Measurements from ENCODE around the gene EXOC4. TPM values are rescaled to one million over a fixed set of nuclear protein-coding genes. Genes with fewer than 3 reads are reported as not detected.

The EXOC4 gene
- total RNA-seq, 1 experiment from 2014 or later: 71.0 TPM

DNA sequence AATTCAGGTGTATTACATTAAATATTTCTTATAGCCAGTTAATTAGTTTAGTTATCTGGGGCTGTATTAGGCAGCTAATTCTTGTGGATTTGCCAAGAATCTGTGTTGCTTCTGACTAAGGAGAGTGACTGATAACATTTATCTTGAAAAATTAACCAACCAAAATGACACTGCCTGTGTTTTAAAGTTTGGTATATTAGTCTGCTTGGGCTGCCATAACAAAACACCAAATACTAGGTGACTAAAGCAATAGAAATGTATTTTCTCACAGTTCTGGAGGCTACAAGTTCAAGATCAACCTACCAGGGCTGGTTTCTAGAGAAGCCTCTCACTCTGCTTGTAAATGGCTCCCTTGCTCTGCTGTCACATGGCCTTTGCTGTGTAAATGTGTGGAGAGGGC lies 12.9 kb downstream of the EXOC4 start:
- no peak for DNase-seq (ENCODE audit: low read depth, low spot score)
- Histone ChIP-seq H3K36me3 (ENCODE audit: control insufficient read depth, insufficient read depth, low read length) (no peaks in the 10 kb centered on the region), H3K9me3 (ENCODE audit: control insufficient read depth, insufficient read depth, low read depth, low read length) (no peaks in the 10 kb centered on the region), H3K4me3 (ENCODE audit: low read depth in 2 of 2, low read length in 2 of 2) (no peak overlapping the region), H3K27ac (ENCODE audit: low read length) (no peak overlapping the region), H3K4me1 (ENCODE audit: control insufficient read depth, insufficient read depth, low read length) (no peaks in the 10 kb centered on the region), H3K27me3 (ENCODE audit: control insufficient read depth, insufficient read depth, low read length) (no peaks in the 10 kb centered on the region)
- ChIA-PET CTCF (no interaction called here), POLR2A (no interaction called here)
- in situ Hi-C loops (cut with HindIII; ENCODE audit: low pct_unique_long_range_greater_than_20kb, low sequenced_read_pairs) (no loop called here), intact Hi-C loops (cut with micrococcal nuclease; ENCODE audit: unreplicated experiment) (no loop called here)
- TF ChIP-seq SIN3A (IDR thresholded peaks at IDR 0.05; ENCODE audit: borderline replicate concordance, insufficient read depth, low read depth, low read length) (no peak), CTCF (IDR thresholded peaks at IDR 0.05) (no peak), POLR2AphosphoS5 (IDR thresholded peaks at IDR 0.05; ENCODE audit: low read depth, low read length) (no peak)
- TF ChIP-seq, protein P1, sequence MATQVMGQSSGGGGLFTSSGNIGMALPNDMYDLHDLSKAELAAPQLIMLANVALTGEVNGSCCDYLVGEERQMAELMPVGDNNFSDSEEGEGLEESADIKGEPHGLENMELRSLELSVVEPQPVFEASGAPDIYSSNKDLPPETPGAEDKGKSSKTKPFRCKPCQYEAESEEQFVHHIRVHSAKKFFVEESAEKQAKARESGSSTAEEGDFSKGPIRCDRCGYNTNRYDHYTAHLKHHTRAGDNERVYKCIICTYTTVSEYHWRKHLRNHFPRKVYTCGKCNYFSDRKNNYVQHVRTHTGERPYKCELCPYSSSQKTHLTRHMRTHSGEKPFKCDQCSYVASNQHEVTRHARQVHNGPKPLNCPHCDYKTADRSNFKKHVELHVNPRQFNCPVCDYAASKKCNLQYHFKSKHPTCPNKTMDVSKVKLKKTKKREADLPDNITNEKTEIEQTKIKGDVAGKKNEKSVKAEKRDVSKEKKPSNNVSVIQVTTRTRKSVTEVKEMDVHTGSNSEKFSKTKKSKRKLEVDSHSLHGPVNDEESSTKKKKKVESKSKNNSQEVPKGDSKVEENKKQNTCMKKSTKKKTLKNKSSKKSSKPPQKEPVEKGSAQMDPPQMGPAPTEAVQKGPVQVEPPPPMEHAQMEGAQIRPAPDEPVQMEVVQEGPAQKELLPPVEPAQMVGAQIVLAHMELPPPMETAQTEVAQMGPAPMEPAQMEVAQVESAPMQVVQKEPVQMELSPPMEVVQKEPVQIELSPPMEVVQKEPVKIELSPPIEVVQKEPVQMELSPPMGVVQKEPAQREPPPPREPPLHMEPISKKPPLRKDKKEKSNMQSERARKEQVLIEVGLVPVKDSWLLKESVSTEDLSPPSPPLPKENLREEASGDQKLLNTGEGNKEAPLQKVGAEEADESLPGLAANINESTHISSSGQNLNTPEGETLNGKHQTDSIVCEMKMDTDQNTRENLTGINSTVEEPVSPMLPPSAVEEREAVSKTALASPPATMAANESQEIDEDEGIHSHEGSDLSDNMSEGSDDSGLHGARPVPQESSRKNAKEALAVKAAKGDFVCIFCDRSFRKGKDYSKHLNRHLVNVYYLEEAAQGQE (IDR thresholded peaks at IDR 0.05; ENCODE audit: insufficient read depth in 1 of 2, low read depth in 2 of 2, low read length in 1 of 2): no peak
- ATAC-seq: no peak
- BruUV-seq (replicated peaks): no TSS peak

DNA sequence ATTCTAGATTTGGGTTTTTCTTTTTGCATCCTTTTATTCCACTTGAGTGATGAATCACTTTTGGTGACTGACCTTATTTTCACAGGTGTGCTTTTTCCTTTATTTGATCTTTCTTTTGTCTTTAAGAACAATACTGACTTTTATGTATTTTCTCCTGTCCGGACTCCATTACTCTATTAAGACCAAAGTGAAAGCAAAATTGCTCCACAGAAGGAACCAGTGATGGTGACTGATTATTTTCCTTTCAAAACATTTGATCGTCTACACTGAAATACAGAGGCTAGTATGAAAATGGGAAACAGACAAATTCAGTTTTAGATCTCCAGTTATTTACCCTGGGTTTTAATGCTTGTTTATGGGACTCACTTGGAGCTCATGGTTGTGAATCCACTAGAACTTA lies 15.5 kb downstream of the EXOC4 start:
- H3K27me3 ChIP-seq (ENCODE audit: control insufficient read depth, insufficient read depth, low read length): no peaks in the 10 kb centered on the region
- CTCF ChIA-PET: interaction anchor here (0.6 kb wide), 1 partner anchor 126 kb away, joined by 4 read pairs; no protein-coding TSS in a partner anchor
- no peaks in the 10 kb centered on the region for H3K36me3 ChIP-seq (ENCODE audit: control insufficient read depth, insufficient read depth, low read length)
- TF ChIP-seq, protein P1 (IDR thresholded peaks at IDR 0.05; ENCODE audit: insufficient read depth in 1 of 2, low read depth in 2 of 2, low read length in 1 of 2): no peak
- no peak for TF ChIP-seq SIN3A (IDR thresholded peaks at IDR 0.05; ENCODE audit: borderline replicate concordance, insufficient read depth, low read depth, low read length)
- TF ChIP-seq POLR2AphosphoS5 (IDR thresholded peaks at IDR 0.05; ENCODE audit: low read depth, low read length): no peak
- TF ChIP-seq CTCF (IDR thresholded peaks at IDR 0.05): no peak
- TF ChIP-seq TCF7L2 (IDR thresholded peaks at IDR 0.05; ENCODE audit: low read depth, low read length): no peak
- DNase-seq (ENCODE audit: low read depth, low spot score) (no peak), ATAC-seq (no peak)
- in situ Hi-C loops (cut with HindIII; ENCODE audit: low pct_unique_long_range_greater_than_20kb, low sequenced_read_pairs): no loop called here
- POLR2A ChIA-PET: interaction anchor here (0.9 kb wide), 1 partner anchor 8 kb away, joined by 3 read pairs; no protein-coding TSS in a partner anchor
- H3K9me3 ChIP-seq (ENCODE audit: control insufficient read depth, insufficient read depth, low read depth, low read length): no peaks in the 10 kb centered on the region
- BruUV-seq (replicated peaks): no TSS peak
- intact Hi-C loops (cut with micrococcal nuclease; ENCODE audit: unreplicated experiment): no loop called here
- no peak overlapping the region for H3K27ac ChIP-seq (ENCODE audit: low read length)
- H3K4me1 ChIP-seq (ENCODE audit: control insufficient read depth, insufficient read depth, low read length): no peaks in the 10 kb centered on the region
- no peak overlapping the region for H3K4me3 ChIP-seq (ENCODE audit: low read depth in 2 of 2, low read length in 2 of 2)

All from Panc1 (cell line).